GM08714 (cell line): ENCODE results near the gene SLC39A2.

ENCODE experiments used
- H3K4me3 ChIP-seq: fragments of 200-500 bp; sonication (Bioruptor generic); 2 replicates; pipeline ENCODE4 v1.5.1; 2014; ENCODE audit warnings: mild to moderate bottlenecking, low read length, inconsistent platforms
- ZNF274 ChIP-seq: IDR thresholded peaks from 2 replicates; pipeline ENCODE4 v1.6.1; 2012; ENCODE audit warnings: mild to moderate bottlenecking, low read depth, low read length

The SLC39A2 gene

DNA sequence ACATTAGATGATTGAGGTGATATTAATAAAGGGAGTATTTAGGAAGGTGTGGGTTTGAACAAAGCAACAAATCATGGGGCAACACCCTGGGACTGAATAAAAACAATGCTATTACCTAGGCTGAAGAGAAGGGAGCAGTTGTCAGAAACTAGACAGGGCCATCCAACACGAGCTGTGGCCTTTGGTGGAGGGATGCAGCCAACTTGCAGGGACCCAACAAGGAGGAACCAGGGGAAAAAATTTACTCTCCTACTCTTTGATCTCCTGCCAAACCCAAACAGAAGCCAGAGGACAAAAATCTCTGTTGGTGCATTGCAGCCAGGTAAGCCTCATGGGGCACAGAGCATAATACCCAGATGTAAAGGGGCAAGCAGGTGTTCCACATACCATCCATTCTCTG, 12.0 kb downstream of the SLC39A2 start:
- H3K4me3 ChIP-seq: no peak overlapping the region
- no peak for TF ChIP-seq ZNF274

GRCh38 chr14:21014761-21015190, 15.7 kb downstream of the SLC39A2 start:
- TF ChIP-seq ZNF274: no peak
- H3K4me3 ChIP-seq: no peak overlapping the region

DNA sequence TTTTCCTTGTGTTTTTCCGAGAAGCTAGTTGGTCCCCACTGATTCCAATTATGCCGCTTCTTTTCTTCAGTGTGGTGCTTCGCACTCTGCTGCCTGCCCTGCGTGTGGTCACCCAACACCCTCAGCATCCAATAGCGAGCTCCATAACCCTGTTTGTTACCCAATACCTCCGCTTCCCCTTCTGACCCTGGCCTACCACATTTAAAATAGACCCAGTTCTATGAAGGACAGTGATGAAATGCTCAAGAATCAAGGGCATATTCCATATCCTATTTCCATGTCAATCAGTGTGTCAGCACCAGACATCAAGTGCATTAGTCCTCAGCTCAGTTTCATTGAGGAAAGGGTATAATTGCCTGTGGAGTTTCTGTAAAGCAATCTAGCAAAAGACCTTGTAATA, 16.2 kb downstream of the SLC39A2 start:
- H3K4me3 ChIP-seq: no peak overlapping the region
- TF ChIP-seq ZNF274: no peak

DNA sequence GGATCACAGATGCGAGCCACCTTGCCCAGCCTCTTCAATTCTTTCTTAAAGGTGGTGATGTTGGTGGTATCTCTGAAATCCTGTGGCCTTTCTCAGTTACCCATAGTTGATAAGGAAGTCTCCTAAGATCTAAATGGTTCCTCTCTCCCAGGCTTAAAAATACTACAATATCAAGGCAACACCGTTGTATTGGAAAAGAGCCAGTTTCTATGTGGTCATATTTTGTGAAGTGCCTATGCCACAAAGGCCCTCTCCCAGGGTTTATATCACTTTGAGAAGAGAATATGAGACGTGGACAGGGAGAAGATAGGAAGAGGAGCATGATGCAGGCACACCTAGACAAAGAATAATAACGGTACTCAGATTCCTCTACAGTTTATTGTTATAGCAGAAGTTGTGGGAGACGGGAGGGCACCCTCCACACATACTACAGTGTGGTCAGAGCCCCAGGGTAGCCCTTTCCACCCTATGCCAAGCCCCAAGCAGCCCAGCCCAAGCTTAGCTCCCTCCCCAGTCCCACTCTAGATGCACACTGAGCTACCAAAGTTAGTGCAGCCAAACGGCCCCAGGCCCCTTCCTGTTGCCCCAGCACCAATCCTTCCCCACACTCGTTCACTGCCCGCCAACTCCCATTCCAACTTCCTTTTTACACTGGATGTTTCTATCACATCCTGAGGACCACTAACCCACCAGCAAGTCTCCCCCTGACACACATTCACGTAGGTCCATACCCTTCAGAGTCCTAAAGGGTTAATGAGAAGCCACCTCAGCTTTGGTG, 17.5 kb downstream of the SLC39A2 start:
- no peak overlapping the region for H3K4me3 ChIP-seq
- no peak for TF ChIP-seq ZNF274

DNA sequence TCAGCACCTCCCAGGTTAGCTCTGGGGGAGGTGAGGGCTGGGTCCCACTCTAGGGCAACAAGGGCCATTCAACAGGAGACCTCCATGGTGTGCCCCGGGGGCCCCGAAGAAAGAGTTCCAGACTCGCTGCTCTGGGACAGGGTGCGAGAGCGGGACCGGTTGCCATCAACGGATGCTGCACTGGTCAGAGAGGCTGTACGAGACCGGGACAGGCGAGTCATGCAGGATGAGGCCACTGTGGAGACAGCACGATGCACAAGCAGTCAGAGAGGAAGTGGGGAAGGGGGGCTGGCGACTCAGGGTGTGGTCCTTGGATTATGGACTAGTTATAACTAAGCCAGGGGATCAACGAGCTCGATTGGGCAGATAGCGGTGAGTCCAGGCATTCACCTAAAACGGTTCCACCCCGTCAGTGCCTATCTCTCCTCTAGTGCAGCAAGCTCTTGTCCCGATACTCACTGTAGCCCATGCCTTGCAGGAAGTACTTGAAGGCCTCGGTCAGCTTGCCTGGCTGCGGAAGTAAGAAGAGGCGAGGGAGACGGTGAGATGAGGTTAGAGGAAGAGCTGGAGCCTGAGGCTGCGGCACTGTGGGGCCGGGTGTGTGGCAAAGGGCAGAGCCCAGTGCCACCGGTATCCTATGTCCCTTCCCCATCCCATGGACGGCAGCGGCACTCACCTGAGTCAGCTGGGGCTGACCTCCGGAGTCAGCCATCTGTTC, 18.6 kb downstream of the SLC39A2 start:
- no peak for TF ChIP-seq ZNF274
- no peak overlapping the region for H3K4me3 ChIP-seq

GRCh38 chr14:21018286-21018685, 19.2 kb downstream of the SLC39A2 start:
- no peak for TF ChIP-seq ZNF274

DNA sequence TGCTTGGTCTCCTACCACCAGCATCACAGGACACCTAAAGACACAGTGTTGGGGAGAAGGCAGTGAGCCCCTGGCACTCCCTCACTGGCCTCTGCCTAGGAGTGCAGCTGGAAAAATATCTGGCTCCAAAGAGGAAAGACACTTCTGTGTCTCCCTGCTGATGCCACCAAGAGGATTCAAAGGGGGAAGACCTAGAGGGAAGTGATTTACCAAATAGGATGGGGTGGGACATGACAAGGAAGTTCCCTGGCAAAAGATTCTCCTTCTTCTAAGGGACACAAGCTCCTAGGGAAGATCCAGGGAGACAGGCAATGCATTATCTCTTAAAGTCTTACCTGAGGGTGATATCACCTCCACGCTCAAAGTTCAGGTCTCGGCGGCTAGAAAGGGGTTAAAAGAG, 19.7 kb downstream of the SLC39A2 start:
- H3K4me3 ChIP-seq: no peak overlapping the region
- no peak for TF ChIP-seq ZNF274

More at GRCh38 chr14:21018286-21018685, 19.2 kb downstream of the SLC39A2 start:
- no peak overlapping the region for H3K4me3 ChIP-seq

DNA sequence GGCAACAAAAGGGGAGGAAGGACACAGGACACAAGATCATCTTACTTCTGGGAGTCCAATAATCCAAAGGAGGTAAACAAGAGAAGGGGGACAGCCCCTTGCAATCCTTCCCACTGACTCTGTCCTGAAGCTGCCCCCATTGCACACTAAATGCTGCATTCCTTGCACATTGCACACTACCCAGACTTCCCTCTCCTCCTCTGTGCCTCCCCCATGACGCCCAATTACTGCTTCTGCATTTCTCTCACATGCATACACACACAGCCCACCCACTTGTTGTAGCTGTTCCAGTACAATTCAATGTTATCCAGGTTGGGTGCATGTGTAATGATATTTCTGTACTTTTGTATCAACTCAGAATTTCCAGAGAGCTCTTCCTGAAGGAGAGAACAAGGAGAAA, 20.3 kb downstream of the SLC39A2 start:
- TF ChIP-seq ZNF274: no peak
- H3K4me3 ChIP-seq: no peak overlapping the region

- H3K4me3 ChIP-seq: no peak overlapping the region
- no peak for TF ChIP-seq ZNF274
These were observed 22.0 kb downstream of the SLC39A2 start for GRCh38 chr14:21020977-21021545.

- H3K4me3 ChIP-seq: no peak overlapping the region
- no peak for TF ChIP-seq ZNF274
These were observed 23.6 kb downstream of the SLC39A2 start for GRCh38 chr14:21022686-21023085.

DNA sequence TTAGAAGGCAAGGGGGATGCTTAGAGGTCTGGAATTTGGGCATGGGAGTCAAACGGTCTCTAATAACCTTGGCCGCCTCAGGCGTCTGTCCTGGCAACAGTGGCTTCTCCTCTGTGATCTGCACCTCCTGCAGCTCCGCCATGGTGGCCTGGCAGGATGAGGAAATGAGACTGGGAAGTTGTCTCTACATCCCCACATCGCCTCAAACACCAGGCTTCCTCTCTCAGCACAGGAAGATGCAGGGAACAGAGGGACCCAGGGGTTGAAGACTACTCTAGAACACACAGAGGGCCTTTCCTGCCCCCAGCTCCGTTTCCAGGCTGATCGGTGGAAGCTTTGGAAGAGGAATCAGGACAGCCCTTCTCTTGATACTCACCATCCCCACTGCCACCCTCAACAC, 24.1 kb downstream of the SLC39A2 start:
- TF ChIP-seq ZNF274: no peak

DNA sequence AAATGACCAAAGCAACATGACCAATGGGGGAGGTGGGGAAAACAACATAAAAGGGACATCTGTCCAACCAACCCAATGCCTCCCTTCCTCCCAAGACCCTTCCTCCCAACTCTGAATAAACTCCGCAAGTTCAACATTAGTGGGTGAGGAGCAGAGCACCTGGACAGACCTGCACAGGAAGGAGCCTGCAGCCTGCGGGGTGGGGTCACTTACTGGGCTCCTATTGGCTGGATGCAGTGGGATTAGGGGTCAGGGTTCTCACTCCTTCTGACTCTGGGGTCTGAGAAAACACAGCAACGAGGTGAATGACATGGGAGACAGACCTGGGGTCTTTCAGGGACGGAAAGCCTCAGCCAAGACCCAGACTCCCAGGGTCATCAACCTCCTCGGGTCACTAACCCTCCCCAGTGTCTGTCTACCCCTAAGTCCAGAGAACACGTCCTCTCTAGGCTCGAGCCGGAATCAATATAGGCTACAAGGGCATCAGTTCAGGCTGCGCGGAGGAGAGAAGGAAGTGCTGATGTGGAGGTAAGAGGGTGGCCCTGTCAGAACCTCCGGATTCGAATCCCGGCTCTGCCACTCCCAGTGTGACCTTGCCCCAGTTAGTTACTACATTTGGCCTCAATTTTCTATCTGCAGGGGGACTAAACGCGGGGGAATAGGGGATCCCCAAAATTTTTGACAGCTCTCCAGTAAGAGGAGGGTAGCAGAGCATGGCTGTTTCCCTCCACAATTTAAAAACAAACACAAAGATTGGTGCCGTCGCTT, 24.9 kb downstream of the SLC39A2 start:
- TF ChIP-seq ZNF274: no peak
- no peak overlapping the region for H3K4me3 ChIP-seq

More for the DNA sequence above, 24.1 kb downstream of the SLC39A2 start:
- H3K4me3 ChIP-seq: no peak overlapping the region

- H3K4me3 ChIP-seq: peak within 1 kb of the TSS; percentile 29; the same call in 1 of the 2 replicates
- no peak for TF ChIP-seq ZNF274
These were observed 25.7 kb downstream of the SLC39A2 start, which contains the start of gene NDRG2 for GRCh38 chr14:21024585-21025370. Gene NDRG2, minus strand, starts transcription at chr14:21025061. Its CDS starts 1,746 bp downstream, at chr14:21023315.
